K562 (cell line): ENCODE results near the gene JPH2.

ENCODE experiments used
- ATF7 ChIP-seq: fragments of 450-650 bp; IDR thresholded peaks from 2 replicates; pipeline ENCODE4 v1.7.1; 2014; ENCODE audit warnings: mild to moderate bottlenecking, moderate library complexity
- EGR1 ChIP-seq: fragments of 450-650 bp; conservative IDR thresholded peaks from 2 replicates; pipeline ENCODE4 v1.6.1; 2017; ENCODE audit warnings: mild to moderate bottlenecking
- HDAC2 ChIP-seq: fragments of 450-650 bp; IDR thresholded peaks from 2 replicates; pipeline ENCODE4 v1.6.1; 2016; ENCODE audit warnings: mild to moderate bottlenecking
- HNRNPL ChIP-seq: fragments of 200-400 bp; formaldehyde crosslinking; IDR thresholded peaks from 2 replicates; pipeline ENCODE4 v1.6.1; 2017; ENCODE audit warnings: low read depth, mild to moderate bottlenecking, low read length
- KLF16 ChIP-seq: IDR thresholded peaks from 2 replicates; pipeline ENCODE4 v1.6.1; 2016; ENCODE audit warnings: antibody characterized with exemption
- NFIC ChIP-seq: fragments of 450-650 bp; IDR thresholded peaks from 2 replicates; pipeline ENCODE4 v1.6.1; 2017; ENCODE audit warnings: mild to moderate bottlenecking, inconsistent platforms
- NR2F6 ChIP-seq: fragments of 450-650 bp; formaldehyde crosslinking; IDR thresholded peaks from 2 replicates; pipeline ENCODE4 v1.4.0; 2020; ENCODE audit warnings: mild to moderate bottlenecking
- RREB1 ChIP-seq: fragments of 250-450 bp; sonication (Bioruptor Pico); IDR thresholded peaks from 2 replicates; pipeline ENCODE4 v1.4.0; 2020
- SLC30A9 ChIP-seq: fragments of 250-450 bp; sonication (Bioruptor Pico); IDR thresholded peaks from 2 replicates; pipeline ENCODE4 v1.8.0; 2022; ENCODE audit warnings: mild to moderate bottlenecking, moderate library complexity
- SMC3 ChIP-seq: conservative IDR thresholded peaks from 2 replicates; pipeline ENCODE4 v1.6.1; 2011; ENCODE audit warnings: low read depth, low read length, improper control_type of control experiment; ENCODE audit not compliant: insufficient read depth
- SREBF1 ChIP-seq: fragments of 150-350 bp; IDR thresholded peaks from 2 replicates; pipeline ENCODE4 v1.6.1; 2014; ENCODE audit warnings: antibody characterized with exemption, low read depth, low read length, borderline replicate concordance
- ZBED1 ChIP-seq: IDR thresholded peaks from 2 replicates; pipeline ENCODE4 v1.6.1; 2014
- ZNF347 ChIP-seq: fragments of 450-650 bp; formaldehyde crosslinking; IDR thresholded peaks from 2 replicates; pipeline ENCODE4 v1.4.0; 2020; ENCODE audit warnings: low read depth, mild to moderate bottlenecking, moderate library complexity
- ZNF384 ChIP-seq: IDR thresholded peaks from 2 replicates; pipeline ENCODE4 v1.6.1; 2012; ENCODE audit warnings: low read depth, low read length, improper control_type of control experiment

- TF ChIP-seq HDAC2: no peak
- TF ChIP-seq RREB1 (CRISPR knock-in tag): no peak
- no peak for TF ChIP-seq NR2F6 (CRISPR knock-in tag)
- no peak for TF ChIP-seq ZBED1
- no peak for TF ChIP-seq SLC30A9
- TF ChIP-seq KLF16: no peak
- no peak for TF ChIP-seq SREBF1
- no peak for TF ChIP-seq EGR1
- no peak for TF ChIP-seq SMC3
- TF ChIP-seq NFIC: no peak
- no peak for TF ChIP-seq ATF7
- no peak for TF ChIP-seq ZNF384
- TF ChIP-seq HNRNPL: no peak
- no peak for TF ChIP-seq ZNF347 (CRISPR knock-in tag)
Measured at GRCh38 chr20:44070139-44070900, 116.7 kb downstream of the JPH2 start.
